CD4-positive, alpha-beta T cell (primary cell): Measurements from ENCODE around the gene UBXN7. TPM values are rescaled to one million over a fixed set of nuclear protein-coding genes. Genes with fewer than 3 reads are reported as not detected.
"Not testable (repeated sequence)": the region's sequence is repeated elsewhere in the genome, so short reads cannot be mapped to it uniquely, and the experiment has no call there.

ENCODE experiments used
- ATAC-seq: fragments of 200-7000 bp; cut with Tn5 transposase; one replicate; pipeline ENCODE4 v1.10.0; 2022; ENCODE audit warnings: mild to moderate bottlenecking; ENCODE audit not compliant: poor library complexity
- CTCF ChIA-PET: fragments of 350-600 bp; sonication (Branson Sonifier 250); formaldehyde crosslinking; loops from one replicate; lab custom pipeline; 2021; ENCODE audit warnings: antibody characterized with exemption, inconsistent platforms; lab: Charles Lee
- POLR2A ChIA-PET: fragments of 350-600 bp; sonication (Branson Sonifier 250); formaldehyde crosslinking; loops from one replicate; lab custom pipeline; 2021; ENCODE audit warnings: antibody characterized with exemption, inconsistent platforms; lab: Charles Lee
- DNase-seq, 14 experiments: peaks; one replicate each; pipeline ENCODE4 v3.0.0-alpha.2; 2013 to 2020; ENCODE audit warnings: mixed read lengths in 2 of 14
- H3K27ac ChIP-seq, 2 donors: one replicate each; pipeline versions ENCODE4 v1.5.1 to v1.7.0; 2013; ENCODE audit warnings: low read length in 2 of 2, low read depth in 1 of 2, mild to moderate bottlenecking in 1 of 2
- H3K27me3 ChIP-seq, 2 experiments: 1 replicate in 1 of 2; 2 replicates in 1 of 2; pipeline versions ENCODE4 v1.6.1 to v1.7.0; 2013; ENCODE audit warnings: low read length in 2 of 2, control low read depth in 1 of 2, mild to moderate bottlenecking in 1 of 2, moderate library complexity in 1 of 2; ENCODE audit not compliant: insufficient read depth in 2 of 2, control insufficient read depth in 1 of 2
- H3K36me3 ChIP-seq: one replicate; pipeline ENCODE4 v1.6.1; 2013; ENCODE audit warnings: low read length, control low read depth; ENCODE audit not compliant: insufficient read depth
- H3K4me1 ChIP-seq: one replicate; pipeline ENCODE4 v1.6.1; 2013; ENCODE audit warnings: low read length, control low read depth; ENCODE audit not compliant: insufficient read depth
- H3K4me3 ChIP-seq: one replicate; pipeline ENCODE4 v1.5.1; 2013; ENCODE audit warnings: mild to moderate bottlenecking, low read length, moderate library complexity
- H3K9me3 ChIP-seq, 2 experiments: 1 replicate in 1 of 2; 2 replicates in 1 of 2; pipeline versions ENCODE4 v1.6.1 to v1.7.0; 2013; ENCODE audit warnings: low read length in 2 of 2, mild to moderate bottlenecking in 2 of 2, control low read depth in 1 of 2, moderate library complexity in 1 of 2; ENCODE audit not compliant: control insufficient read depth in 1 of 2, insufficient read depth in 1 of 2
- H3K27ac Mint-ChIP-seq: one replicate; pipeline ENCODE4 v1.8.0; 2020; ENCODE audit warnings: mixed read lengths
- H3K27me3 Mint-ChIP-seq: one replicate; pipeline ENCODE4 v1.8.0; 2021; ENCODE audit warnings: mixed read lengths
- H3K36me3 Mint-ChIP-seq: one replicate; pipeline ENCODE4 v1.8.0; 2021; ENCODE audit warnings: low read depth, mixed read lengths
- H3K4me1 Mint-ChIP-seq: one replicate; pipeline ENCODE4 v1.8.0; 2021; ENCODE audit warnings: low read depth, mixed read lengths
- H3K4me3 Mint-ChIP-seq: one replicate; pipeline ENCODE4 v1.8.0; 2020; ENCODE audit warnings: mild to moderate bottlenecking, mixed read lengths
- H3K9me3 Mint-ChIP-seq: one replicate; pipeline ENCODE4 v1.8.0; 2020; ENCODE audit warnings: mixed read lengths
- intact Hi-C, 2 experiments: fragments of 100-400 bp; cut with DNase I in 1 of 2; cut with micrococcal nuclease in 1 of 2; formaldehyde crosslinking; loops; one replicate each; pipeline versions ENCODE4 v1.15.1 to v1.9.0; 2023 to 2025; cut with DNase I, micrococcal nuclease
- total RNA-seq, 174 experiments: library from RNA in 2 of 174; stranded (reverse) in 2 of 174; gene quantifications; one replicate each; pipeline ENCODE4 v1.2.3 and lab custom pipeline; 2021 to 2026
- TF ChIP-seq, protein P1 (sequence below): fragments of 200-600 bp; IDR thresholded peaks from one replicate; pipeline ENCODE4 v1.8.0; 2022; ENCODE audit warnings: antibody characterized with exemption, mild to moderate bottlenecking

Gene UBXN7
- total RNA-seq, 2 experiments from 2014 or later = 75.3 to 83.6 TPM

DNA sequence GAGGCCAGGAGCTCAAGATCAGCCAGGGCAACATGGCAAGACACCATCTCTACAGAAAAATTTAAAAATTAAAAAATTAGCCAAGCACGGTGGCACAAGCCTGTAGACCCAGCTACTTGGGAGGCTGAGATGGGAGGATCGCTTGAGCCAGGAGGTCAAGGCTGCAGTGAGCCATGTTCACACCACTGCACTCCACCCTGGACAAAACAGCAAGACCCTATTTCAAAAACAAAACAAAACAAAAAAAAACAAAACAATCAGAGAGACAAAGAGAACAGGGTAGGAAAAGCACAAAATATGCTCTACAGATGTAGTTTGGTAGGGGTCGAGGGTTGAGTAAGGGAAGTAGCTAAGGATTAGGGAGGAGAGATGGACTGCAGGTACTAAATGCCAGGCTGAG lies 117.6 kb downstream of the UBXN7 start:
- Mint-ChIP-seq H3K36me3 (peaks cover 6% of the 10 kb centered on the region), H3K27ac (peak overlapping the region; percentile 34), H3K4me3 (peak overlapping the region; percentile 32), H3K9me3 (no peaks in the 10 kb centered on the region), H3K4me1 (peaks cover 5% of the 10 kb centered on the region), H3K27me3 (no peaks in the 10 kb centered on the region)
- no peaks in the 10 kb centered on the region for H3K27me3 ChIP-seq
- TF ChIP-seq, protein P1, sequence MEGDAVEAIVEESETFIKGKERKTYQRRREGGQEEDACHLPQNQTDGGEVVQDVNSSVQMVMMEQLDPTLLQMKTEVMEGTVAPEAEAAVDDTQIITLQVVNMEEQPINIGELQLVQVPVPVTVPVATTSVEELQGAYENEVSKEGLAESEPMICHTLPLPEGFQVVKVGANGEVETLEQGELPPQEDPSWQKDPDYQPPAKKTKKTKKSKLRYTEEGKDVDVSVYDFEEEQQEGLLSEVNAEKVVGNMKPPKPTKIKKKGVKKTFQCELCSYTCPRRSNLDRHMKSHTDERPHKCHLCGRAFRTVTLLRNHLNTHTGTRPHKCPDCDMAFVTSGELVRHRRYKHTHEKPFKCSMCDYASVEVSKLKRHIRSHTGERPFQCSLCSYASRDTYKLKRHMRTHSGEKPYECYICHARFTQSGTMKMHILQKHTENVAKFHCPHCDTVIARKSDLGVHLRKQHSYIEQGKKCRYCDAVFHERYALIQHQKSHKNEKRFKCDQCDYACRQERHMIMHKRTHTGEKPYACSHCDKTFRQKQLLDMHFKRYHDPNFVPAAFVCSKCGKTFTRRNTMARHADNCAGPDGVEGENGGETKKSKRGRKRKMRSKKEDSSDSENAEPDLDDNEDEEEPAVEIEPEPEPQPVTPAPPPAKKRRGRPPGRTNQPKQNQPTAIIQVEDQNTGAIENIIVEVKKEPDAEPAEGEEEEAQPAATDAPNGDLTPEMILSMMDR = no peak
- H3K36me3 ChIP-seq = no peaks in the 10 kb centered on the region
- ChIA-PET POLR2A (no interaction called here), CTCF (interaction anchor here (1.0 kb wide), 1 partner anchor 61 kb away, joined by 4 read pairs; no protein-coding TSS in a partner anchor)
- no peak for DNase-seq
- H3K4me3 ChIP-seq = no peak overlapping the region
- intact Hi-C loops = no loop called here
- H3K4me1 ChIP-seq = peaks cover 20% of the 10 kb centered on the region
- no peak for ATAC-seq
- H3K9me3 ChIP-seq = no peaks in the 10 kb centered on the region
- no peak overlapping the region for H3K27ac ChIP-seq

DNA sequence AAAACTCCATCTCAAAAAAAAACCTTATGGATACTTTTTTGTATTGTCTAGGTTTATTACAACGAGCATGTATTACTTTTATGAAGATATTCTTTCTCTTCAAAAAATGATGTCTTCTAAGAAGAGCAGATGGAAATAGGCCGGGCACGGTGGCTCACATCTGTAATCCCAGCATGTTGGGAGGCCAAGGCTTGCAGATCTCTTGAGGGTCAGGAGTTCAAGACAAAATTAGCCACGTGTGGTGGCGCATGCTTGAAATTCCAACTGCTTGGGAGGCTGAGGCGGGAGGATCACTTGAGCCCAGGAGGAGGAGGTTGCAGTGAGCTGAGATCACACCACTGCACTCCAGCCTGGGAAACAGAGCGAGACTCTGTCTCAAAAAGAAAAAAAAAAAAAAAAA lies 118.1 kb downstream of the UBXN7 start:
- POLR2A ChIA-PET, H3K9me3 Mint-ChIP-seq, ATAC-seq, H3K27me3 Mint-ChIP-seq, intact Hi-C loops, H3K4me3 ChIP-seq, H3K4me3 Mint-ChIP-seq, H3K4me1 Mint-ChIP-seq, DNase-seq, H3K27me3 ChIP-seq, CTCF ChIA-PET, H3K27ac Mint-ChIP-seq, H3K36me3 ChIP-seq, H3K9me3 ChIP-seq, H3K36me3 Mint-ChIP-seq, H3K27ac ChIP-seq: not testable (repeated sequence)
- peaks cover 17% of the 10 kb centered on the region for H3K4me1 ChIP-seq

DNA sequence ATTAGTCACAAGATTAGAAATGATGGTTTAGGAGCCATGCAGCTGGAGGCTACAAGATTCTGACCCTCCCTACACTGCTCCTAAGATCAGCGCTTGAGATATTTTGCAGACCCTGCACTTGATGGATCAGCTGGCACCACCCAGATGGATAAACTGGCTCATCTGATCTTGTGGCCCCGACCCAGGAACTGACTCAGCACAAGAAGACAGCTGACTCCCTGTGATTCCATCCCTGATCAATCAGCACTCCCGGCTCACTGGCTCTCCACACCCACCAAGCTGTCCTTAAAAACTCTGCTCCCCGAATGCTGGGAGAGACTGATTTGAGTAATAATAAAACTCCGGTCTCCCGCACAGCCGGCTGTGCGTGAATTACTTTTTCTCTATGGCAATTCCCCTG lies 129.3 kb downstream of the UBXN7 start:
- H3K4me1 ChIP-seq, H3K27me3 Mint-ChIP-seq, H3K36me3 ChIP-seq, intact Hi-C loops, POLR2A ChIA-PET, DNase-seq, H3K36me3 Mint-ChIP-seq, H3K27ac ChIP-seq, H3K27ac Mint-ChIP-seq, H3K4me1 Mint-ChIP-seq, H3K4me3 ChIP-seq, ATAC-seq, H3K9me3 ChIP-seq, H3K9me3 Mint-ChIP-seq, H3K27me3 ChIP-seq, CTCF ChIA-PET, H3K4me3 Mint-ChIP-seq: not testable (repeated sequence)

DNA sequence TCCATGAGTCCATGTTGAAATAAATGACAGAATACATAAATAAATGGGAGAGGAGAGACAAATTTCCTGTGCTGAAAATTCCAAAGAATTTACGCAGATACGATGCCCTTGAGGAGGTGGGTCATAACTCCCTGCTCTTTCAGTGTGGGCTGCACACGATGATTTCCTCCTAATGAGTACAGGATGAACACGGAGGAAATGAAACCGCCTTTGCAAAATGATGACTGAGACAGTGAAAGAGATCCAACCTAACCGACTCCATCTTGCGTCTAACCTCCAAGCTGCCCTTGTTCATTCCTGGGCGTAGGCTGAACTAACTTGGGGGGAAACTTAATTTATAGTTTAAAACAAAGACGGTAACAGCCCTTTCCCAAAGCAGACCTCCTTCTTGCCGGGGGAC lies 129.7 kb downstream of the UBXN7 start:
- POLR2A ChIA-PET, ATAC-seq: not testable (repeated sequence)

More for the DNA sequence above, 129.7 kb downstream of the UBXN7 start:
- H3K27me3 Mint-ChIP-seq, H3K27me3 ChIP-seq, H3K4me1 Mint-ChIP-seq, H3K4me3 ChIP-seq, H3K9me3 ChIP-seq, H3K9me3 Mint-ChIP-seq, H3K4me1 ChIP-seq, intact Hi-C loops, H3K36me3 Mint-ChIP-seq, DNase-seq, CTCF ChIA-PET, H3K27ac ChIP-seq, H3K4me3 Mint-ChIP-seq, H3K27ac Mint-ChIP-seq, H3K36me3 ChIP-seq: not testable (repeated sequence)
